Erythroblast (primary cell): ENCODE data around the gene NR2F1.

Experiments
- GATA1 ChIP-seq: IDR thresholded peaks from 2 replicates; pipeline ENCODE4 v1.6.1; 2011; ENCODE audit warnings: low read depth, mild to moderate bottlenecking, control low read depth, low read length, moderate library complexity
- POLR2A ChIP-seq: IDR thresholded peaks from 2 replicates; pipeline ENCODE4 v1.6.1; 2011; ENCODE audit warnings: mild to moderate bottlenecking, low read length

DNA sequence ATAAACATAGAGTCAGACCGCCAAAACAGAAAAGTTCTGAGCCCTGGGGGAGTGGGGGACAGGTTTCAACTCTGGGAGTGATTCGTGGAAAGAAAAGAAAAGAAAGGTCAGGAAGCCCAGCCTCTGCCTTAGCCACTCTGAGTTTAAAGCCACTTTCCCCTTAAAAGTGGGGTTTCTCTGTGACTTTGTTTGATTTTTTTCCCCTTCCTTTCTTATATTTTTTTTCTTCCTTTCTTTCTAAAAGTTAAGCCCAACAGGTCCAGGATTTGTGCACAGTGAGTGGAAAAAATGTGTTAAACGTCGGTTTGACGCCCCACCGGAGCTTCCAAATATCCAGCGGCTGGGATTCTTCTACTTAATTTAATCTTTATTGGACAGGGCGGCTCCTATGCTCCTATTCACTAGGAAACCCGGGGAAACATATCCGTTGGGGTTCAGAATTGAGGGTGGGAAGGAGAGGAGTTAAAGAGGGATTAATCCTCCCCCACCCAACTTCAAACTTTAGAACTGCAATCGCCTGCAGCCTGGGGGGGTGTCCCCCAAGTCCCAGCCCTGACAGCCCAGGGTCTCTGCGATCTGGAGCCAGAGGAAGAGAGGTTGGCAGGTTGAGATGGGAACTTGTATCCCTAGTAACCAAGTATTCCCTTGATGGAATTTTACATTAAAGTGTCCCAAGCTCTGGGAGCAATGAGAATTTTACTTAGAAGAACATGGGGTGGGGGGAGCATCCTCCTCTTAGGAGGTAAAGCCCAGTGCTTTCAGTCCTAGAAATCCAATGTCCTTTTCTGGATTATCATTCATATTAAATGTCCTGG lies 8.3 kb upstream of the NR2F1 start:
- TF ChIP-seq POLR2A (no peak), GATA1 (no peak)
